Right lobe of liver (tissue), 6 donors: Measurements from ENCODE around the gene KCTD18. TPM values are rescaled to one million over a fixed set of nuclear protein-coding genes. Genes with fewer than 3 reads are reported as not detected.

Experiments
- ATAC-seq, 4 donors: fragments of 200-7000 bp; cut with Tn5 transposase; one replicate each; pipeline ENCODE4 v1.9.1; 2020; ENCODE audit warnings: mild to moderate bottlenecking in 4 of 4, moderate library complexity in 4 of 4
- DNase-seq, 3 donors: peaks; one replicate each; pipeline ENCODE4 v3.0.0-alpha.2; 2020
- H3K27ac ChIP-seq, 3 donors: fragments of 200-600 bp; one replicate each; pipeline ENCODE4 v1.8.0; 2022
- H3K27me3 ChIP-seq, 2 donors: fragments of 200-600 bp; one replicate each; pipeline ENCODE4 v1.8.0; 2022
- H3K36me3 ChIP-seq, 4 donors: fragments of 200-600 bp; sonication (generic) in 1 of 4; one replicate each; pipeline versions ENCODE4 v1.5.1 to v1.8.0; 2017 to 2022; ENCODE audit warnings: control low read depth in 1 of 4
- H3K4me1 ChIP-seq, 4 donors: fragments of 200-600 bp; sonication (generic) in 1 of 4; one replicate each; pipeline versions ENCODE4 v1.5.1 to v1.8.0; 2017 to 2022; ENCODE audit warnings: control low read depth in 1 of 4
- H3K4me3 ChIP-seq, 3 donors: fragments of 200-600 bp; one replicate each; pipeline ENCODE4 v1.8.0; 2022
- H3K9me3 ChIP-seq, 4 donors: fragments of 200-600 bp; sonication (generic) in 1 of 4; one replicate each; pipeline versions ENCODE4 v1.5.1 to v1.8.0; 2017 to 2022; ENCODE audit warnings: control low read depth in 1 of 4
- POLR2A ChIP-seq: fragments of 450-650 bp; IDR thresholded peaks from one replicate; pipeline ENCODE4 v1.6.1; 2017; ENCODE audit warnings: antibody characterized with exemption, mild to moderate bottlenecking
- WGBS: methylation state at CpG from one replicate; pipeline ENCODE4 v1.1.6; 2018; ENCODE audit warnings: low coverage, low lambda C conversion rate; ENCODE audit not compliant: insufficient coverage; ENCODE audit errors: missing lambda C conversion rate; 5-methylcytosine and 5-hydroxymethylcytosine counted together
- intact Hi-C, 2 donors: fragments of 100-400 bp; cut with DNase I; formaldehyde crosslinking; loops; one replicate each; pipeline versions ENCODE4 v1.11.2 to v1.14.1; 2022
- long read RNA-seq: library from polyadenylated mRNA; unstranded; transcript quantifications from one replicate; pipeline ENCODE4 v2.0.0, GENCODE V29; 2019
- total RNA-seq, 6 experiments: library from RNA; depleted of rRNA in 2 of 6; stranded (reverse); fragments of >200 nt in 2 of 6; fragmentation: NEBNext Ultra II Directional in 3 of 6; extraction: Animal tissue kit (Norgen Biotek cat#: 25700) in 3 of 6; gene quantifications; one replicate each; pipeline versions ENCODE4 v1.1.0 to v1.2.4, GENCODE V29; 2016 to 2023
- TF ChIP-seq, protein P1 (sequence below), 4 donors: fragments of 200-600 bp in 3 of 4; fragments of 450-650 bp in 1 of 4; IDR thresholded peaks; one replicate each; pipeline versions ENCODE4 v1.5.1 to v1.8.0; 2016 to 2022; ENCODE audit warnings: antibody characterized with exemption in 4 of 4, mild to moderate bottlenecking in 2 of 4
- donor health status: DM: no; HTN: yes; CAD: no.
- donor health status: DM: no; HTN: no; CAD: no.
- donor health status: DM: no; HTN: no; CAD: no.
- donor health status: DM: no; HTN: yes; CAD: no.
- donor health status: DM: no; HTN: yes; CAD: no.

The KCTD18 gene
- total RNA-seq = 10 to 100 TPM in 1 of 6 experiments, 1 to 10 TPM in 5; 6.2 to 16.7 (median 7.3) TPM
- long read RNA-seq, partial matches to known transcripts = 0 of 2 reads
- long read RNA-seq, other reads (novel, unspliced or antisense) = 0 of 2 reads

DNA sequence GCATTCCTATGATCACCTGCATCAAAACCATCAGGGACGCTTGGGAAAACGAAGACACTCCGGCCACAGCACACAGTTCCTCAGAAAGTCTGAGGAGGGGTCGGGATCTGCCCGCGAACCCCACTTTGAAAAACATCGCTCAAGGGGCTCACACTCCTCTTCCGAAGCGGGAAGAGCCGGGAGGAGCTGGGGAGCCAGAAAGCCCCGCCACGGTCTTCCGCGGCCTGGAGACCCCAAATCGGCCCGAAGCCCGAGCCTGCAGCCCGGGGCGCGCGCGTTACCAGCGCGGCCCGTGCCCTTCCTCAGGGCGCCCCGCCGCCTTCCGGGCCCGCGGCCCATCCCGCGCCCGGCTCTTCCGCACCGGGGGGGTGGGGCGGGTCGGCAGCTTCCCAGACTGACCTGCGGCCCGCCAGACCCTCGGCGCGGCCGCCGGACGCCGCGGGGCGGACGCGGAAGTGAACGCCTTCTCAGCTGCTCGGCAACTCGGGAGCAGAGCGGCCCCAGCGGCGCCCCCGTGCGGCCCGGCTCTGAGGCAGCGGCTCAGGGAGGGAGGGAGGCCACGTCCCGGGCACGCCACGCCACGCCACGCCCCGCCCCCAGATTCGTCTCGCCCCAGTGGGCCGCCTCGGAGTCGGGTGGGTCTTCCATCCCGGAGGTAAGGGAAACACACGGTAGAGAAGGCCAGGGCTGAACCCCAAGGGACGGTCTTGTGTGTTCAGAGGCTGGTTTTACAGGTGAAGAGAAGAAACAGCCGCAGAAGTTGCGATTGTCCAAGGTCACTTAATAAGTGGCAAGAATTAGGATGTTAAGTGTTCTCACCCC is at the start of gene KCTD18:
Gene KCTD18, minus strand, starts transcription at position 457 of the 822 bp plus-strand sequence. CDS start 3,052 bp downstream, outside the sequence.
- Histone ChIP-seq H3K27ac (peak within 1 kb of the TSS; percentile 59 to 80 (median 63)), H3K9me3 (no peaks in the 10 kb centered on the region), H3K27me3 (no peaks in the 10 kb centered on the region), H3K4me3 (peak within 1 kb of the TSS; percentile 58 to 86 (median 83)), H3K36me3 (no peaks in the 10 kb centered on the region), H3K4me1 (no peaks in the 10 kb centered on the region)
- WGBS = 2% methylated on average over 6 of the region's 78 CpGs
- intact Hi-C loops = no loop called here
- ATAC-seq (peak; percentile 99 to 100 (median 99)), DNase-seq (peak; percentile 94 to 95 (median 94))
- TF ChIP-seq, protein P1, sequence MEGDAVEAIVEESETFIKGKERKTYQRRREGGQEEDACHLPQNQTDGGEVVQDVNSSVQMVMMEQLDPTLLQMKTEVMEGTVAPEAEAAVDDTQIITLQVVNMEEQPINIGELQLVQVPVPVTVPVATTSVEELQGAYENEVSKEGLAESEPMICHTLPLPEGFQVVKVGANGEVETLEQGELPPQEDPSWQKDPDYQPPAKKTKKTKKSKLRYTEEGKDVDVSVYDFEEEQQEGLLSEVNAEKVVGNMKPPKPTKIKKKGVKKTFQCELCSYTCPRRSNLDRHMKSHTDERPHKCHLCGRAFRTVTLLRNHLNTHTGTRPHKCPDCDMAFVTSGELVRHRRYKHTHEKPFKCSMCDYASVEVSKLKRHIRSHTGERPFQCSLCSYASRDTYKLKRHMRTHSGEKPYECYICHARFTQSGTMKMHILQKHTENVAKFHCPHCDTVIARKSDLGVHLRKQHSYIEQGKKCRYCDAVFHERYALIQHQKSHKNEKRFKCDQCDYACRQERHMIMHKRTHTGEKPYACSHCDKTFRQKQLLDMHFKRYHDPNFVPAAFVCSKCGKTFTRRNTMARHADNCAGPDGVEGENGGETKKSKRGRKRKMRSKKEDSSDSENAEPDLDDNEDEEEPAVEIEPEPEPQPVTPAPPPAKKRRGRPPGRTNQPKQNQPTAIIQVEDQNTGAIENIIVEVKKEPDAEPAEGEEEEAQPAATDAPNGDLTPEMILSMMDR (IDR thresholded peaks at IDR 0.05) = peak; percentile 74 to 88 (median 80)
- TF ChIP-seq POLR2A = peak; percentile 87

DNA sequence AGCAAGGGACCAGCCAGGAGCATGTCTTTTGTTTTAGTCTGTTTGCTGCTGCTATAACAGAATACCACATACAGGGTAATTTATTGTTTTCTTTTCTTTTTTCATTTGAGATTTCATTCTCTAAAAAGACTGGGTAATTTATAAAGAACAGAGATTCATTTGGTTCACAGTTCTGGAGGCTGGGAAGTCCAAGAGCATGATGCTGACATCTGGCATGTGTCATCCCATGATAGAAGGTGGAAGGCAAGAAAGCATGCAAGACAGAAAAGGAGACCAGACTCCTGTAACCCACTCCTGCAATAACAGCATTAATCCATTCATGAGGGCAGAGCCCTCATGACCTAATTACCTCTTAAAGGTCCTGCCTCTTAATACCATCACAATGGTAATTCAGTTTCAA is 30.9 kb upstream of the KCTD18 start:
- H3K27me3 ChIP-seq = no peaks in the 10 kb centered on the region
- ATAC-seq = no peak
- DNase-seq = no peak
- no peak overlapping the region for H3K4me3 ChIP-seq
- TF ChIP-seq, protein P1 (IDR thresholded peaks at IDR 0.05) = no peak
- no peak for TF ChIP-seq POLR2A
- intact Hi-C loops = no loop called here
- no peak overlapping the region for H3K27ac ChIP-seq
- no peaks in the 10 kb centered on the region for H3K4me1 ChIP-seq
- no peaks in the 10 kb centered on the region for H3K9me3 ChIP-seq
- peaks cover 0 to 2% (median 0%) of the 10 kb centered on the region in 4 donors for H3K36me3 ChIP-seq

DNA sequence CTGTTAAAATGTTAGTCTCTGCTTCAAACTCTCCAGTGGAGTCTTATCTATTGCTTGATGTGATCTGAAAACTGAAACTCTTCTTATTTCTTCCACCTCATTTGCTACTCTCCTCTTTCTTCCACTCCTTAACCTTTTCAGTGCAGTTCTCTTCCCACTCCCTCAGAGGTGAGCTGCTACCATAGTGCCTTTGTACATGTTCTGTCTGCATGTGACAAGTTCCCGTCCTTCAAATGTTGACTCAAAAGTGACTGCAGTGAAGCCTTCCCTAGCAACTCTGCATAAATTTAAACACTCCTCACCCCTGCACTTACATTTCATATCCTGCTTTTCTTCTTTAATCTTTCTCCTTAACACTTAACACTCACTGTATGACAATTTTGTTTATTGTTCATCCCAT is 28.3 kb upstream of the KCTD18 start:
- Histone ChIP-seq H3K27me3 (no peaks in the 10 kb centered on the region), H3K4me3 (no peak overlapping the region), H3K9me3 (no peaks in the 10 kb centered on the region), H3K36me3 (peaks cover 0 to 3% (median 0%) of the 10 kb centered on the region in 4 donors), H3K4me1 (no peaks in the 10 kb centered on the region), H3K27ac (no peak overlapping the region)
- WGBS = 100% methylated on average over 1 of the region's 1 CpG
- ATAC-seq (no peak), DNase-seq (no peak)
- intact Hi-C loops = no loop called here
- TF ChIP-seq POLR2A = no peak
- TF ChIP-seq, protein P1 (IDR thresholded peaks at IDR 0.05) = no peak

DNA sequence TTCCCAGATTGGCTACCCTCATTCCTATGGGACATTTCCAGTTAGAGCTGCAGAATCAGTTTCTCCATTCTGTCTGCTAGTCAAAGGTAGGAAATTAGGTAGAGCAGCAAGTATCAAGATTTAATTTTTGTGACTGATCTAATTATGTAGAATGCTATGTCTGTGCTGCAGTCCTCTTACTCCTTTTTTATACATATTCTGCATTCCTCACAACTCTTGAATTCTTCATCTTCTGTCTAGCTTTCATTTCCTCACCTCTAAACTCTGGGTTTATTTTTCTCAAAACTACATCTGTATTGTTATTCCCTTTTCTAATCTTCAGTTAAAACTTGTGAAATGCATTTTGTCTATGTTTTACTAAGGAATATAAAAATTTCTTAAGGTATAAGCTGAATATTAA is 24.7 kb upstream of the KCTD18 start:
- Histone ChIP-seq H3K4me3 (no peak overlapping the region), H3K36me3 (peaks cover 0 to 3% (median 0%) of the 10 kb centered on the region in 4 donors), H3K27ac (no peak overlapping the region), H3K9me3 (no peaks in the 10 kb centered on the region), H3K4me1 (no peaks in the 10 kb centered on the region), H3K27me3 (no peaks in the 10 kb centered on the region)
- DNase-seq (no peak), ATAC-seq (no peak)
- intact Hi-C loops = no loop called here
- TF ChIP-seq POLR2A = no peak
- TF ChIP-seq, protein P1 (IDR thresholded peaks at IDR 0.05) = no peak
